HG02852 (cell line): Measurements from ENCODE around the gene CAPN7.

Experiments
- ATAC-seq: cut with Tn5 transposase; IDR thresholded peaks from one replicate; pipeline ENCODE4 v1.9.1; 2021; ENCODE audit warnings: mild to moderate bottlenecking, moderate library complexity; ENCODE audit not compliant: unreplicated experiment

CAPN7 gene

DNA sequence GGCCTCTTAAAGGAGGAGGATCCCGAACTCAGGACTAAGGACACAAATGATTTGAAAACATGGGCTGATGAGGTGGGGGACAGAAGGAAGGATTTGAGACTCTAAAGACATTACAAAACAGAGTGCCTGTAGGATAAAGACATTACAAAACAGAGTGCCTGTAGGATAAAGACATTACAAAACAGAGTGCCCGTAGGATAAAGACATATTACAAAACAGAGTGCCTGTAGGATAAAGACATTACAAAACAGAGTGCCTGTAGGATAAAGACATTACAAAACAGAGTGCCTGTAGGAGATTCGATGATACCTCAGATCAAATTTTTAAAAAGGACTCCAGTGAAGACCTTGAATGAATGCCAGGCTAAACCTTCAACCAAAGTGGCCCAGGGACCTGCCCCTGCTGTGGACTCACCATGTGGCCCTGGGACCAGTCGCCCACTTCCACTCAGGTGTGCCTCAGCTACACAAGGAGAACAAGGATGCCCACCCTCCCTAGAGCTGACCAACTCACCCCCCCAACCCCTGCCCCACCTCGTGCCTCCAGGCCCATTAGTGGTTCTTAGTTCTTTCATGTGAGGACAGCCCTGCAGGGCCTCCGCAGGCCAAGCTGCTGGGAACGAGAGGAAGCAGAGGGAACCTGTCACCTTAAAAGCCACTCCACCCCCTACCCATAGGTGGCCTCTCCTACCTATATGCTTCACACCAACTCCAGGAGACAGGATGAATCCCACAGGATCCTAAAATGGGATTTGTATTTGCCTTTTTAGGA, 66.6 kb downstream of the CAPN7 start:
- ATAC-seq: no peak

DNA sequence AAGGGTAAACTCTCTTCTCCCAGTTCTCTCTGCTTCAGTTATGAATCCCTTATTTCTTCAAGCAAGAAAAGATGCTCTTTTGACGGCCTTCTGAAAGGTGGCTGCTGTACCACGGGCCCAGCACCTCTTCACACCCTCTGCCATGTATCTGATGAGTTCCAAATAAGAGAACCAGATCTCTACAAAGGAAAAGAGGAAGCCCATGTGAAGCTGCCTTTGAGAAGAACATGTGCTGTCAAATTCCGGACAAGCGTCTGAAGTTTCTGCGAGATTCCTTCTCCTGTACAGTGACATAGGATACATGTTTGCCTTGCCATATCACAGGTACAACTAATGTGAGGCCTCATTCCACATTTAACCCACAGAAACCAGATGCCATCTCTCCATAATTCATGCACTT, 67.2 kb downstream of the CAPN7 start:
- no peak for ATAC-seq

DNA sequence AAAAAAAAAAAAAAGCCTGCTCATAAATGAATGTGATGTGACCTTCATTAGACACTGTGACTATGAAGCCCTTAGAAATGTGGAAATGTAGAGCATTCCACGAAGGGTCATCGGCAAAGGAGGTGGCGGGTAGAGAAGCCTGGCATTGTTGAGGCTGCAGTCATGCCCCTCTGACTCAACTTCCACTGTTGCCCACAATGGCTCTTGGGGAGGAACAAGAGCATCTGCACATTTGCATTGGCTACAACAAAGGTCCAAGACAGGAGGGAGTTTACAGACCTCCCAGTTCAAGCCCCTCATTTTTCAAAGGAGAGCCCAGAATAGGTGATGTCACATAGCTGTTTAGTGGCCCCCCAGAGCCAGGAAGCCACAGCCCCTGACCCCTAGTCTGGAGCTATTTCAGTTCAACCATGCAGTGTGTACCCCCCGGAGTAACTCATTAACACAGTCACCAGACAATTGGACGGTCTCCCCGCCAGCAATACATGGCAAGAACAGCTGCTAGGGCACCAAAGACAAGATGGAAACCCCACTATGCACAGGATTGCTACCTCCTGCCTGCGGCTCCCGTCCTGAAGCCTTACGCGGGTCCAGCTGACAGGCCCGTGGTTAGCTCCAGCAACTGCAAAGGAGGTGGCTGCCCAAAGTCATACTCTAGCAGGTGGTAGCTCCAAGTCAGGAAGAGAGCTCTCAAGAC, 70.1 kb downstream of the CAPN7 start:
- ATAC-seq: no peak

DNA sequence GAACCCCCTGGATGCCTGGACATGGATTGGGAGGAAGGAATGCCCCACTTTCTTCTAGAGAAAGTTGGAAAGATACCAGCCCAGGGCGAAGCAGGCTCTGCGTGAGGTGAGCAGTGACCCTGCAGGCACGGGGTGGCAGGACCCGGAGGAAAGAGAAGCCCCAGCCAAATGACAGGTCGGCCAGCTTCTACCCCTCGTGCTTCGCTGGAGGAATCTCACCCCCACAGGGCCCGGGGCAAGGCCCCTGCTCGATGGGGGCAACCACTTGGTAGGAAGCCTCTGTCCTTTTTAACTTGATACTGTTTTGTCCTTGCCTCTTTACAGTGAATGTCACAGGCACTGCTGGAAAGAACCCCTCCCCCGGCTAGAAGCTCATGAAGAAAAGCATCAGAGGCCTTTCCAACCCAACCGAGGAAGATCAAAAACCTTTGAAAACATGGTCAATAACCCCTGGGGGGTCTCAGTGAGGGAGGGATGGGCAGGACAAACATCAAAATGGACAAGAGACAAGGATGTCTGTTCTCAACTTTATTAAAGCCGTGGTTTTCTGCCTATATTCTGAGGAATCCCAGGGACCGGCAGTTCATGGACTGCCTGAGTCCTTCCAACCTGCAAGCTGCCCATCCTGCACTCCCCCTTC, 71.9 kb downstream of the CAPN7 start:
- ATAC-seq: no peak

DNA sequence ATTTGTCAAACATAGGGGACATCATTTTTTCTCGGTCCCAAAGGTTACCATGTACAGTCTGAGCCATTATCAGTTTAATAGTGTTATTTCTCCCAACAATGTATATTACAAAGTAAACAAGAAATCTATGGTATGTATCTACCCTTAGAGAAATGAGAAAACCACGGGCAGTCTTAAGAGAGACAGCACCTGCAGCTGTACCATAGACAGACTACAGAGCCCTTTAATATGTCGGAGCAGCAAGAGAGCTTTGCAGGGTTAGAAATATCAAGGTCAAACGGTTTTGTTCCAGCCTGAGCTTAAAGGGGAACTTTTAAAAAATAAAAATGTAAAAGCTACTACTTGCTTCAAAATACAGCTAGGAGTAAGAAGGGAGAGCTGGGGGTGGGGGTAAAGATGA, 73.2 kb downstream of the CAPN7 start:
- no peak for ATAC-seq

DNA sequence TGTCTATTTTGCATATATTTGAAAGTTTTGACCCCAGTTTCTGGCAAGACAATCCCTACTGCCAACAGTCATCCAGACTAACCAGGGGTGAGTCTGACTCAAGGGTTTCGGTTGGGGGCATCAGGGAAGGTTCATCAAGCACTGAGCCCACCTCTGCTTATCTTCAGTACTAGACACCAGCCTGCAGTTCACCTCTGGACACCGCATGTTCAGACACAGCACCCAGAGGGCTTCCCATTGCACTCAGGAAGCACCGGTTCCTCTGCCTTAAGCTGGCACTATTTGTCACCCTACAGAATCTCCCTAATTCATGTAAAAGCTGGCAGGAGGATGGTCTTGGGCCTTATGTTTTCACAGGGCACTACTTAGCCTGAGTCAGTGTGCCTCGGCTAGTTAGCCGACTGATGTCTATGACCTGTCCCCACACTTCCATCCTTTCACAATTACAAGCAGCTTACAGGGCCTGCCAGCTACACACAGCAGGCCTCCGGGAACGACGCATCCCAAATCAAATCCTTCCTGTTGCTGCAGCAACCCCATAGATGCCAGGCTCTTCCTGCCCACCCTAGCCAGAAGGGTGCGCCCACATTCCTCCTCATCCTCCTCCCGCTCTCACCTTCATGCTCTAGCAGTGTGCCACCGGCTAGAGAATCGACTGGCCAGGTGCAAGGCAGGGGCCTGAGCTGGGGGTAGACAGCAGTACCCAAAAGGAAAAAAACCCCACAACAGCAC, 73.8 kb downstream of the CAPN7 start:
- ATAC-seq: no peak

DNA sequence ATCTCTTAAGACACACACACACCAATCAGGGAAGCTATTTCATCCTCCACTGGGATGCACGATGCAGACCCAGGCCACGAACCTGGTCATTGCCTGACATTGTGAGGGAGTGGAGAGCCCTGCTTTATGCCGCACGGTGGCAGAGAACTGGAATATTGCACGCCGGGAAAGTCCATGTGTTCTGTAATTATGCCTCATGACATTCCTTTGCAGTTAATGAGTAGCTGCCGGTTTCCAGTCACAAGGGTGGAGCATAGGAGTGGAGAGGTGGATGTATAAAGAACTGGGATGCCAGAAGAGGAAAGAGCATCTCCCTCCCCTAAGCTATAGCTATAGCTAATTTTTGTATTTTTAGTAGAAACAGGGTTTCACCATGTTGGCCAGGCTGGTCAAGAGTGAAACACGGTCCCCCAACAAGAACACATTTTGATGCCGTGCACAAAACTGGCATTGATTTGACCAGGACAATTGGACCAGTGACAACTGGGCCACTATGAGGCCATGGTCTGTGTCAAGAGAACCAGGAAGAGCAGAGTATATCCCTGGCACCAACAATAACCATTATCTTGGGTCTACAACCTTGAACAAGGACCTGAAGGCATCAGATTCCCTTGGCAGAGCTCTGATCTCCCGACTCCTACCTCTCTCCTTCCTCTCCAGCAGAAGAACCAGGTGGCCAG, 74.9 kb downstream of the CAPN7 start:
- ATAC-seq: no peak

DNA sequence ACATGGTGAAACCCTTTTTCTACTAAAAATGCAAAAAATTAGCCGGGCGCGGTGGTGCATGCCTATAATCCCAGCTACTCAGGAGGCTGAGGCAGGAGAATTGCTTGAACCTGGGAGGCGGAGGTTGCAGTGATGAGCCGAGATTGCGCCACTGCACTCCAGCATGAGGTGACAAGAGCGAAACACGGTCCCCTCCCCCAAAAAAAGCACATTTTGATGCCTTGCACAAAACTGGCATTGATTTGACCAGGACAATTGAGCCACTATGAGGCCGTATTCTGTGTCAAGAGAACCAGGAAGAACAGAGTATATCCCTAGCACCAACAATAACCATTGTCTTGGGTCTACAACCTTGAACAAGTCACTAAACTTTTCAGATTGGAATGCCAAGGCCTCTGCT, 75.8 kb downstream of the CAPN7 start:
- no peak for ATAC-seq

DNA sequence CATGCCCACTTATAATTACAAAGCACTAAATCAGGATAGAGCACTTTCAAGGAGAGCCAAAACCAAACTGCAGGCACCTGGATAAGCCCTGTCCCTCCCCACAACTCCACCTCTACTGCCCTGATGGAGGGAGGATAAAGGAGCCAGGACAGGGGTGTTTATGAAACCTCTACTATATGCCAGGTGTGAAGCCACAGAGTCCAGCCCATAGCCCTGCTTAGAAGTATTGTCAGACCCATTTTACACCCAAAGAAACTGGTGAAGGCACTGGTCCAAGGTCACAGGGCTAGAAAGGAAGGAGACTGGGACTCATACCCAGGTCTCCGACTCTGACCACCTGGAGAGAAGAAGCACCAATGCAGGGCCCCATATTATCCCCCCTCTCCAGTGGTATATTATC, 77.7 kb downstream of the CAPN7 start:
- no peak for ATAC-seq

DNA sequence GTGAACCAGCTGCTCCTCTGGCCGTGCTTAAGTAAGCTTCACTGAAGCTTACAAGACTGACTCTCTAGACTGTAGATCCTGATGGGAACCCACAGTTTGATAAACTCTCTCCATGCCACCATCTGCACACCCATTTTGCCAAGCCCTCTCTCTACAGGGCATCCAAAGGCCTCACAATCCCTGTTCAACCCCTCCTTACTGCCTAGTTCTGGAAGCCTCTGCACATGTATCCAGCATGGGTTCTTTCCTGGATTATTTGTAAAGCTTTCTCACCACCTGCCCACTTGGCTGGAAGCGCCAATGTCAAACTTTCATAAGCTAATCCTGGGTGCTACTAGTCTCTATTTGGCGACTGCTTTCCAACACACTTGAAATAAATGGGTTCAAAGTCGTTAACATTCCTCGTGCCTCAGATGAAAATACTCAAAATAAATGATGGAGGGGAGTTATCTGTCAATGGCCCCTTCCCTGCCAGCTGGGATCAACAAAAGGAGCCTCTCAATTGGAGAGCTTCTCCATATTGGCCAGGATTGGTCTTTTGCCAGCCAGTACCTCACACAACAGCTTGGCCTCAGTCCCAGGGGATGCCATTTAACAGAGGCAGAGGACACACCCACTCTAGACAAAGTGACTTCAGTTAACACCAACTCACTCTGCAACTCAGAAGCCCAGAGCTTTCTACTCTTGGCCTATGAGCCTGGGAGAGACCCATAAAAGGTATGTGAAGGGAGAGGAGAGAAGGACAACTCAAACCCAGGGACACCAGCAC, 78.3 kb downstream of the CAPN7 start:
- ATAC-seq: no peak

DNA sequence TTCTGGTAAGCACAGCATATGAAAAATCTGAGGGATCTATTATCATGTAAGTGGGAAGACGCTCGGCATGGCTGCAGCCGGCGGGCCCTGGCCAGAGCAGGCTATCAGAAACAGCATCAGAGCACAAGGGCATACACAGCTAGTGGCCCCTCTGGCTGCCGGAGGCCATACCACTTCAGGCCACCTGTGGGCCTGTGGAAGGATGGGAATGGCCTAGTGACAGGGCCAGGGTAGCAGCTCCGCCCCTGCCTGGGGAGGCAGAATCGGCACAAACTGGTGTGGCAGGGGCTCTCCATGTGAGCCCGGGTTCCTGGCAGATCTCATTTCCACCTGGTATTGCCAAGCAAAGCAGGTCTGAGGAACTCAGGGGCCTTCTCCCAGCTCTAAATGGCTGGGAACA, 80.0 kb downstream of the CAPN7 start:
- no peak for ATAC-seq

DNA sequence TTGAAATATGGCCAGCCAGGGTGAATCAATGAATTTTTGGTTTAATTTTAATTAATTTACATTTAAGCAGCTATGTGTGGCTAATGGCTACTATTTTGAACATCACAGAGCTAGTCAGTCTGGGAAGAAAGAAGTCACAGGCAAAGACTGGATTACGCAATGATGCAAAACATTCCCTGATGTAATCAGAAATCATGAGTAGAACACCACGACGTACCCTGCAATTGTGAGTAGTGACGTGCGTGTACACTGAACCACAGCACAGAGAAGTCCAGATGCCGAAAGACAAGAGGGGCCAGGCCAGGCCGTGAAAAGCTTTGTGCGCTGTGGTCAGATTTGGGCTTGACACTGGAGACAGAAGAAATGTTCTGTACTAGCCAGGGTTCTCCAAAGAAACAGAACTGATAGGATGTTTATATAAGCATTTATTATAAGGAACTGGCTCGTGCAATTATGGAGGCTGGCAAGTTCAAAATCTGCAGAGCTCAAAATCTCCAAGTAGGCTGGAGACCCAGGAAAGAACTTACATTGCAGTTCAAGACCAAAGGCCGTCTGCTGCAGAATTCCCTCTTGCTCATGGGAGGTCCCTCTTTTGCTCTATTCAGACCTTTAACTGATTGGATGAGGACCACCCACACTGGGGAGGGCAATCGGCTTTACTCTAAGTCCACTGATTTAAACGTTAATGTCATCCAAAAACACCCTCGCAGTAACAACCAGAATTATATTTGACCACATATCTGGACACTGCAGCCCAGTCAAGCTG, 81.7 kb downstream of the CAPN7 start:
- ATAC-seq: no peak

DNA sequence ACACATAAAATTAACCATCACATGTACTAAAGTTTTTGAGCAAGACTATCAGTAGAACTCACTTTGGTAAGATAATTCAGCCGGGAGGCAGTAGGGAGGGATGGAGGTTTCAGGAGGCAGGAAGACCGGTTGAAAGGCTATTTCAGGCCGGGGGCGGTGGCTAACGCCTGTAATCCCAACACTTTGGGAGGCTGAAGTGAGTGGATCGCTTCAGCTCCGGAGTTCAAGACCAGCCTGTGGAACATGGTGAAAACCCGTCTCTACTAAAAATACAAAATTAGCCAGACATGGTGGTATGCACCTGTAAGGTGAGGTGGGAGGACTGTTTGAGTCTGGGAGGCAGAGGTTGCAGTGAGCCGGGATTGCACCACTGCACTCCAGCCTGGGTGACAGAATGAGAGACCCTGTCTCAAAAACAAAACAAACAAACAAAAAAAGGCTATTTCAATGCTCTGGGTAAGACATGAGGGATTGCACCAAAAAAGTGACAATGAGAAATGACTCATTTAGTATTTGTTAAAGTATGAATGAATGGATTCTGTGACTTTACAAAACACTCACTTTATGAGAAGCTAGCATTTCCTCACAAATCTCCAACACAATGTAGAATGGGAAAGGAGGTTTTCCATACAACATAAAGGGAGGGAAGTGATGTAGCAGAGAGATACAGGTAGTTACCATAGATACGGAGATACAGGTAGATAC, 82.4 kb downstream of the CAPN7 start:
- no peak for ATAC-seq

DNA sequence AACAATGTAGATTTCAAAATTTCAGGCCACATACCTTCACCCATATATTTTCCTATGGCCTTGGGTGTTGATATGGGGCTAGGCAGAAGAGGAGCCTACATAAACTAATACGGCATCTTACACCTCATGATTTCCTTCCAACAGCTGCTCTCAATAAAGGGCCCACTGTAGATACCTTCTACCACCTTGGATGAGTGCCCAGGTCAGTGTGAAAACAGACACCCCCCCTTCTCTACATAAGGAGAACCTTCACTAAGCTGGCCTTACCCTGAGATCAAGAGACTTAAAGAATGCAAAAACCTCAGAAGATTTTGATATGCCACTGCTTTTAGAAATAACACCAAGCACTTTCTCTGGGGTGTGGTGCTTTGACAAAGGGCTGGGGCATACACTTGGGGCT, 83.6 kb downstream of the CAPN7 start:
- ATAC-seq: no peak

DNA sequence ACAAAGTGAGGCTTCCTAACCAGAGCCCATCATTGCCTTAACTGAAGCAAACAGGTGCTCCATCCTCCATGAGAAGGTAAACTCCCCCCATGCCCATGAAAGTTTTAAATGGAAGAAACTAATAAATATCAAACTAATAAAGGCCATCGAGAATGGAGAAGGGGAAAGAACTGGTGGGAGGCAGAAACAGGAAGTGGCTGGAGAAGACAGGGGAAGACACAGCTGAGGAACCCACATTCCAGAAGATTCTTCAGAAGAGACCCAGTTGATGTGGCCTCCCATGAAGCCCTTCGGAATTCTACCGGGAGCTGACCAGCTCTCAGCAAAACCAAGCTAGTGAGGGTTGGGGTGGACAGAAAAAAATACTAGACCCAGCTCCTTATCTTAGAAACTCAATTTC, 84.7 kb downstream of the CAPN7 start:
- no peak for ATAC-seq

DNA sequence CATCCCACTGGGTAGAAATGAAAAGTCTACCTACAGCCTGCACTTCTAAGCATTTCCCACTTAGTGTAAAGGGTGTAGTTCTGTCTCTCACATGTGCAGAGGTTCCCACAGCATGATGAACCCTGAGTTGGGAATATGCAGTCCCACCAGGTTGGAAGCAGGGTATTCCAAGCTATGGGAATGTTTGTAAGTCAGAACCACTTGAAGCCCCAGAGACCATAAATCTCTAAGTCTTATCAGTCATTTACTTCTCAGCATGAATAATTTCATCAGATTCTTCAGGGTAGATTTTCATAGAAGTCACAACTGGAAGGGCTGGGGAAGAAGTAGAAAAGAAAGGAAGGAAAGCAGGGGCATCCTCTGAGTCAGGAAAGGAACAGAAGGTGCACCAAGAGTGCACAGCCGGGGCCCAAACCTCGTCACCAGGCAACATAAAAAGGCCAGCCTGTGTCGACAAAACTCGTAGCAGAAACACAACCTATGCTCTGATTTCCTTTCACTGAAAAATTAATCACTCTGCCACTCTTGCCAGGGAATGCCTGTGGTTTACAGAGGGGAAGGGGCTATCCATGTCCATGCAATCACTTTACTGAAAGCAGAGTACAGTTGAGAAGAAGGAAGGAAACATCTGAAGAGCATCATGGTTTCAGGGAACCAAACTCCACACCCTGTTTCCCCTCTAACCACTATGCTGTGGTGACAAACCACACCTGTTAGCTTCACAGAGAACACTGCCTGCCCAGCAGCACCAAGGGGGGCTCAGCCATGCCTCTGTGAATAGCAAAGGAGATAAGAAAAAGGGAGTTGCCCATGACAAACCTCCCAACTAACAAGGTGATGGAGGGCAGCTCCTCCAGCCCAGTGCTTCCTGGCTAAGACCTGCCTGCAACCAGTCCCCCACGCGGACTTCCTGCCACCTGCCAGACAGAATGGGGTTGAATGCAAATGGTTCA, 85.8 kb downstream of the CAPN7 start:
- peak; percentile 83 for ATAC-seq

DNA sequence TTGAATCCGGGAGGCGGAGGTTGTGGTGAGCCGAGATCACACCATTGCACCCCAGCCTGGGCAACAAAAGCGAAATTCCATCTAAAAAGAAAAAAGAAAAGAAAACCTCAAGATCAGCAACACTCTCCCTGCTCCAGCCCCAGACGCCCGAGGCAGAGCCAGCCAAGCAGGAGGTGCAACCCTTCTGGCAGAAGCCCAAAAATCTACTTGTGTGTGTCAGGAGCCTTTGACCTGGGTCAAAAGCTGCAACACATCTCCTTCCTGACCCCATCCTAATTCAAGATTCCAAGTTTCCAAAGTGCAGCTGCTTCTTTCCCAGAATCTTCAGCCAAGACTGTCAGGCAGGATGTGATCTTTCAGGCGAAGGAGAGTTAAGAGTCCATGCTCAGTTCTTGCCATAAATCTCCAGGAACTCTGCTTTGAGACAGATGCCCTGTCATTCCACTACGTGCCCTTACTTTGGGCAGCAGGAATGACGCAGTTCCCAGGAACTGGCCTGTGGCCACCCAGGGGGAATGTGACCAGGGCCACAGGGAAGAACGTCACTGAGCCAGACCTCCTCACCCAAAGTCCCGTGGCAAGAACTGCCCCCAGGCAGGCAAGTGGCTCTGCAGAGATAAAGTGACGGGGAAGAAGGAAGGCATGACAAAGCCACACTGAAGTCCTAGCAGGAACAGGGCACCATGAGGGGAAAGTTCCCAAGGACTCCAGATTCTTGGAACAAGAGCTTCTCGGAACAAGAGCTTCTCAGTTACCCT, 86.9 kb downstream of the CAPN7 start:
- no peak for ATAC-seq
